CD4-positive, alpha-beta T cell treated with Interferon gamma for 1 hour (primary cell): ENCODE data around the gene KRTAP10-11.
"Not testable (repeated sequence)": the region's sequence is repeated elsewhere in the genome, so short reads cannot be mapped to it uniquely, and the experiment has no call there.

Source experiments
- DNase-seq: peaks from one replicate; pipeline ENCODE4 v3.0.0-alpha.2; 2020

KRTAP10-11 gene

DNA sequence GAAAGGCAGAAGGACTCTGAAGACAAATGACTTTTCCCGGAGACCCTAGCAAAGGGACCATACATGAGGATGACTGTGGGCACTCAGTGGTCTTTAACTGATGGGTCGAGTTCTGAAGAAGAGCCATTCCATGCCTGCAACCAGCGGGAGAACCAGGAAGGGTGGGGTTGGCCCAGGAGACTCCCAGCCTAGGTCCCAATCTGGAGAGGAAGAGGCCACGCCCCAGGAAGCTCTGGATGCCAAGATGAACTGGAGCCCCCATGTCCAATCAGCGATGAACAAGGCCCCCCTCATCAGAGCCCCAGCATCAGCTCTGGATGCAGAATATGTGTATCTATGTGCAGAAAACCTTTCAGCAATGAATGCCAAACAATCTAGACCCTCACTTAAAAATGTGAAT is 5.5 kb upstream of the KRTAP10-11 start:
- DNase-seq, result no peak

DNA sequence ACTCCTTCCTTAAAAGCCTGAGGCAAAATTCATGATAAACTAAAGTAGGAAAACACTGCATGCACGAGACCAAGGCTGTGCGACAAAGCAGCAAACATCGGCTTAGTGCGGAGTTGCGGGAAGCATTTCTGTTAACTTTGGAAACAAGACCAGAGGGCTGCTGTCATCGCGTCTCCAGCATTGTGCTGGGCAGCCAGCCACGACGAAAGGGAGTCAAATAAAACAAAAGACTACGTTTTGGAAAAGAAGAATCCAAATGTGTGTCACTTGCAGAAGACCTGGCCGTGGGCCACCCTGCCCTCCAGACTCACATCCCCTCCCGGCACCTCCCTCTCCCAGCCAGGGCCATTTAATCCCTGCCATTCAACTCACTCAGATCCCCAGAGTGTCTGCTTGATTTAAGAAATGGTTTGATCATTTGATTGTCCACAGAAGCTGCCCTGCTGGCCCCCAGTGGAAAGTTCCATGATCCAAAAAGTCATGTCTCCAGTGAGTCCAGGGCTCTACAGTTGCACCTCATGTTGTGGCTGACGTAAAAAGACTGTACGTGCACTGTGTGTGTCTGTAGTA is 2.4 kb upstream of the KRTAP10-11 start:
- DNase-seq, result no peak

DNA sequence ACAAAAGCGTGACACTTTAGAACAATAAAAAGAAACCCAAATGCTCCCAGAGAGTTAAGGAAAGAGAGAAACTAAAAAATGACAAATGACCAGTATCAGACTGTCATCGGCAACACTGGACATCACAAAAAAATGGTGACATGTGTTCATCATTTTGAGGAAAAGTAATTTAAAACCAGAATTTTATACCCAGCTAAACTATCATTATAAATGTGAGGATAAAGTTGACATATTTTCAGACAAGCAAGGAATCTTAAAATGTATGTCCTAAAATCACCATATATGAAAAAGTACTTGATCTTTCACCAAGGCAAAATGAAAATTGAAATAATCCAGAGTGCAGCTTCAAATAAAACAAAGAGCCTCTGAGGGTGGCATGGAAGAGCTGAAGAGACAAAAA is 1.3 kb upstream of the KRTAP10-11 start:
- no peak for DNase-seq

DNA sequence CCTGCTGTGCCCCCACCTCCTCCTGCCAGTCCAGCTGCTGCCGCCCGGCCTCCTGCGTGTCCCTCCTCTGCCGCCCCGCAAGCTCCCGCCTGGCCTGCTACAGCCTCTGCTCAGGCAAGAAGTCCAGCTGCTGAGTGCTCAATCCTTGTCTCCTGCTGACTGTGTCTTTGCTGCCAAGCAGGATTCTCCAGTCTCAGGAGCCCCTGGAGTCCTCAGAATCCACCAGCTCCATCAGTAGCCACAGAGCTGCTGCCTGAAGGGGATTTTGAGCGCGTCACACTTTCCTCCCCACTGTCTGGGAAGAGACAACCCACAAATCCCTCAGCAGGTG is 973 bp downstream of the KRTAP10-11 start:
- DNase-seq, result no peak

DNA sequence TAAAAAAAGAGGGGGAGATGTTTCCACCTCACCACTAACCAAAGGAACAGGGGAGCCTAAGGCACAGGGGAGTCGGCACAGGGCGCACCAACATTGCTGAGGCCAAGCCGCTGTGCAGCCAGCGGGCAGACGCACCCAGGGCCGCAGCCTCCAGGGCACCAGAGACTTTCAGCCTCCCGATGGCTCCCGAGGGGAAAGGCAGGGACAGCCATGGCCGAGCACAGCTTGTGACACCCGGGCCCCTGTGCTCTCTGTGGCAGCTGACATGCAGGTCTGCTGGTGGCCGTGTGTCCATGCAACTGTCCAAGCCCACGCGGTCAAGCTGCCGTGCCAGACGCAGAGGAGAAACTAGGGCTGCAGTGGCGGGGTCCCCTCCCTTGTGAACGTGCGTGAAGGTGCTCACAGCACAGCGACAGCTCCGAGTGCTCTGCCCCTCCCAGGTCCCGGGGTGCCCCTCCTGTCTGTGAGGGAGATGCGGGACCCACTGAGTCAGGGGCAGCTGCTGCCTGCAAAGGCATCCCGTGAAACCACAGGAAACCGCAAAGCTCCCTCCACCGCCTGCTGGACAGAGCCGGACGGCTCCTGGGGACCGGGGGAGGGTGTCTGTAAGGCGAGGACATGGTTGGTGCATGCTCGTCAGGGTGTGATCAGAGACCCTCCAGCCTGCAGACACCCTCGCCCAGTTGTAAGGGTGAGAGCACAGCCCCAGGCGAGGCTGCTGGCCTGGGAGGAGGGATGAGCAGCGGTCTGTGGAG is 2.5 kb downstream of the KRTAP10-11 start:
- DNase-seq, result no peak

DNA sequence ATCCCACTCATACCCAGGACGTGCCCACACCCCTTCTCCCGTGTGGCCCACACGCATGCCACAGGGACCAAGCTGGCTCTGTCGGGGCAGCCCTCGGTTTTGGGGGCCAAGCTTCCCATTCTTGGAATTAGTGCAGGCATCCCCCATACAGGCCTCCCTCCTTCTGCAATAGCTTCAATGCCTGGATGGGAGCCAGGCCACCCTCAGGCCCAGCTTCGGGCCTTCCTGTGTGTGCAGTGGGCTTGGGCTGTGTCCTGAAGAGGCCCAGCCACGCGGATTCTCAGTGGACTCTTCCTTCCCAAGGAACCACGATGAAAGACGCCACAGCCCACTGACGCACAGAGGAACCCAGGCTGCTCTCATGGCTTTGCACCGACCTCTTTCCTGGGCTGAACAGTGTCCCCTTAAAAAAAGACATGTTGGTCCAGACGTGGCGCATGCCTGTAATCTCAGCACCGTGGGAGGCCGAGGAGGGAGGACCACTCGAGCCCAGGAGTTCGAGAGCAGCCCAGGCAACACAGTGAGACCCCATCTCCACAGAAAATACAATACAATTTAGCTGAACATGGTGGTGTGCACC is 3.4 kb downstream of the KRTAP10-11 start:
- no peak for DNase-seq

DNA sequence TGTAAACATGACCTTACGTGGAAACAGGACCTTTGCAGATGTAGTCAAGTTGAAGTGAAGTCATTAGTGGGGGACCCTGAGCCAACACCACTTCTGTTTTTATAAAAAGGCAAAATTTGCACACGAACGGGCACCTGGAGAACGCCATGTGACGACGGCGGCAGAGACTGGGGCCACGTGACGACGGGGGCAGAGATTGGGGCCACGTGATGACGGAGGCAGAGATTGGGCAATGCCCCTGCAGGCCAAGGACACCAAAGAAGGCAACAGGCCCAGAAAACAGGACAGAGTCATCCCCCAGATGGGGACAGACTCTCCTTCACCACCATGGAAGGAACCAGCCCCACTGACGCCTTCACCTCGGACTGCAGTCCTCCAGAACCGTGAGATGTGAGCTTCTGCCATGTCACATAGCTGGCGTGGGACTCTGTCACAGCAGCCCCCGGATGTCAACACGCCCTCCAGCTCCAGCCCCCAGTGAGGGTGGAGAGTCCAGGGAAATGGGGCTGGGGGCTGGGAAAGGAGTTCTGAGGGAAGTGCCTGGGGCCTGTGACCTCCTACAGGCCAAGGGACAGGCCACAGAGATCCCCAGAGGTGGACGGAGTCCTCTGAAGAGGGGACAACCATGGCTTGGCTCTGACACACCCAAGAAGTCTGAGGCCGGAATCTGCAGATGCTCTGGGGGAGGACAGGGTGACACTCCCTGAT is 4.2 kb downstream of the KRTAP10-11 start:
- DNase-seq, result no peak

DNA sequence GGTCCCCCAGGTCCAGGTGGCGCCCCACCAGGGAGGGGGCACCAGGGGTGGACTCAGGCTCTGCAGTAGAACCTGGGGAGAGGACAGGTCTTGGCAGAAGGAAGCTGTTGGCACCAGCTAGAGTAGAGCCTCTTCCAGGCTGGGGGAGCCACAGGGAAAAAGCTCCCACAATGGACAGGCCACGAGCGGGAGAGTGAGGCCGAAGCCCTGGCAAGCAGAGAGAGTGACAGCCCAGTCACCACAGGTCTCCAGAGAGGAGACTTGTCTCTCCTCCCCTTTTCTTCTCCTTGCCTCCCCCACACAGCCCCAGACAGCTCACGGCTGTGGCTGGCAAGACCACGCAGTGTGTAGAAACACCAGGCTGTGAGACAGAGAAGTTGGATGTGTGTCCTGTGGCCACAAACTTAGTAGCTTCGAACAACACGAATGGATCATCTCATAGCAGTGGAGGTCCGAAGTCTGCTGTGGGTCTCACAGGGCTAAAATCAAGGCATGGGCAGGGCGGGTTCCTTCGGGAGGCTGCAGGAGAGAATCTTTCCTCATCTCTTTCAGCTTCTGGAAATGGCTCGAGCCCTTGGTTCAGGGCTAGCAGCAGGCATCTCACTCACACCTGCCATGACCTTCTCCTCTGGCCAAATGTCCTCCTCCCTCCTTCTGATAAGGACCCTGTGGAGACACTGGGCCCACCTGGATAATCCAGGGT is 4.9 kb downstream of the KRTAP10-11 start:
- DNase-seq, result no peak

DNA sequence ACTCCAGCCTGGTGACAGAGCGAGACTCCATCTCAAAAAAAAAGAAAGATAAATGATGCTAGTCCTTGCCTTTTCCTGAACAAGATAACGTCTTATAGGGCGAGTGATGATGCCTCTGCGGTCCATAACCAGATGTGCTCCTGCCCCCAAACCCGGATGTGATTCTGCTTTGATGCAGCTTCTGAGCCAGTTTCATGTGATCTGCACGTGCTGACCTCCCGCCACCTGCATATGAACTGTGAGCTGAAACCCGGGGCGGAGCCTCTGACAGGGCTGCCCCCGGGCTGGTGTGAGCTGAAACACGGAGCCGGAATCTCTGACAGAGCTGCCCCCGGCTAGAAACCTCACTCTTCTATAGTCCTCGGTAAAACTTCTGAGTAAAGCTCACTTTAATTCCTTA is 6.9 kb downstream of the KRTAP10-11 start:
- DNase-seq, result no peak

DNA sequence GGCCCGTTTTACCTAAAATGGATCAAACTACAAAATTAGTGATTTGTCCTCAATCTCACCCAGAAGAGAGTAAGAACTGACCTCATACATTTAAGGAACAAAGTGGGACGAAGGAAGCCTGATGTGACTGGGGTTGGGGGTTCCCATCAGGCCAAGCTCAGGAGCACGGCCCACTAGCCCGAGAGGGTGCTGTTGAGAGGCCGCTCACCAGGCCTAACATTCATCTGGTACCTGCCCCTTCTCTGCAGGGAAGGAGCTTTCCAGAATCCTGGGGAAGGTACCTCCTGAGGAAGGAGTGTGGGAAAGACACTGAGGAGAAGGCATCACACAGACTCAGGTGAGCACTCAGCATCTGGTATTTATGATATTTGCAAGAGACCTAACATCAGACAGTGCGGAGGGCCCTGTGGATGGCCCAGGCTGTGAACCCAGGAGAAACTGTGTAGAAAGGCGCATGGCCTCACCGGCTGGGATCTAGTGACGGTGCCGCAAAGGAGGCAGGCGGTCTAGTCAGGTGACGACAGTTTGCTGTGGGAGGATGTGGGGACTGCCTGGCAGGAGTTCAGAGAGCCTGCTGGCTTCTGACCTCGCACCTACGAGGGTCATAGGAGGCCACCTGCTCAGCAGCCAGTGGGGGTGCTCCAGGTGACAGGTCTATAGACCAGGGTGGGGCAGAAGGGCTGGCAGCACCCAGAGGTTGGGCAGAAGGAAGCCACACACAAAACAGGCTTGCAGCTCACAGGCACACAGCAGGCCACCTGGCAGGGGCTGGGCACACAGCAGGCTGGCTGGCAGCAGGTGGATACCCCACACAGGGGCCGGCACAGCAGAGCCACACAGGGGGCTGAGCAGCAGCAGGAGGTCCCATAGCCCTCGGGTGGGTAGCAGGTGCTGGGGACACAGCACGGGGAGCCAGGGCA is 7.7 kb downstream of the KRTAP10-11 start:
- peak; percentile 82 for DNase-seq

DNA sequence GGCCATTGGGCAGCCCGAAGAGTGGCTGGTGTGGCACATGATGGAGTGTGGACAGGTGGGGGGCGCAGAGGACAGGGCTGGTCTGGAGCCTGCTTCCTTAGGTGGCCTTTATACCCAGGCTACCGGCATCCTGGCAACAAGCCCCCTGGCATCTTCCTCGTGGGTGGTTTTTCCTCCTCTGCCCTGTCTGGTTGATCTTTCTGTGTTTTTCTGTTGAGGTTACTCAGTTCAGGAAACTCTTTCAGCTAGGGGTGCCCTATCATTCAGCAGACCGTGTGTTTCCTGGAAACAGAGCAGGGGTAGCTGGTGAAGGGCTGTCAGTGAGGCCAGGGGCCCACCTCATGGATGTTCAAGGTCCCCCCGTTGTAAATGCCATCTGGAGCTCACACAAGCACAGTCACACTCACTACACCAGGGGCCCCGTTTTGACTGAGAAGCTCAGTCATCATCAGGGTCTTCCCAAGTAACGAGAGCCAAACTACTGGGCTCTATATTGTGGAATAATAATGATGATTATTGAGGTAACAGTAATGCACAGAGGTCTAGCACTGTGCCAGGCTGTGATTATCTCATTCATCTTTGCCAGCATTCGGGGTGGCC is 8.5 kb downstream of the KRTAP10-11 start, which contains the start of gene KRTAP12-4:
TSS of gene KRTAP12-4 (minus strand) at position 84 of the 600 bp plus-strand sequence. CDS start at position 39, 45 bp downstream.
- no peak for DNase-seq

DNA sequence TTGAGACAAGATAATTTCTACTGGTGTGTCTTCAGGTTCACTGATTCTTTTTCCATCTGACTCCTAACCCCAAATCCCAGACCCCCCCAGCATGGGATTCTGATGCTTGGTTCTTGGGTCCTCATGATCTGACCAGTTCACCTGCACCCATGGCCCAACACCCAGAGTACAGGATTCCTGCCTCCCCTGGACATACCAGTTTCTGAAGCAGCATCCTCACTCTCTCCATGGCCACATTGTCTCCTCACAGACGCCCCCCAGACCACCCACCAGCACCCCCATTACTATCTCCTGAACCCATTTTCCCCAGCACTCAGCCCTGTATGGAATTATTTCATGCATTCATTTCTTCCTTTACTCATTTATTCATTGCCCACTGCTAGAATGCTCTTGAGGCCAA is 10.7 kb downstream of the KRTAP10-11 start:
- no peak for DNase-seq

DNA sequence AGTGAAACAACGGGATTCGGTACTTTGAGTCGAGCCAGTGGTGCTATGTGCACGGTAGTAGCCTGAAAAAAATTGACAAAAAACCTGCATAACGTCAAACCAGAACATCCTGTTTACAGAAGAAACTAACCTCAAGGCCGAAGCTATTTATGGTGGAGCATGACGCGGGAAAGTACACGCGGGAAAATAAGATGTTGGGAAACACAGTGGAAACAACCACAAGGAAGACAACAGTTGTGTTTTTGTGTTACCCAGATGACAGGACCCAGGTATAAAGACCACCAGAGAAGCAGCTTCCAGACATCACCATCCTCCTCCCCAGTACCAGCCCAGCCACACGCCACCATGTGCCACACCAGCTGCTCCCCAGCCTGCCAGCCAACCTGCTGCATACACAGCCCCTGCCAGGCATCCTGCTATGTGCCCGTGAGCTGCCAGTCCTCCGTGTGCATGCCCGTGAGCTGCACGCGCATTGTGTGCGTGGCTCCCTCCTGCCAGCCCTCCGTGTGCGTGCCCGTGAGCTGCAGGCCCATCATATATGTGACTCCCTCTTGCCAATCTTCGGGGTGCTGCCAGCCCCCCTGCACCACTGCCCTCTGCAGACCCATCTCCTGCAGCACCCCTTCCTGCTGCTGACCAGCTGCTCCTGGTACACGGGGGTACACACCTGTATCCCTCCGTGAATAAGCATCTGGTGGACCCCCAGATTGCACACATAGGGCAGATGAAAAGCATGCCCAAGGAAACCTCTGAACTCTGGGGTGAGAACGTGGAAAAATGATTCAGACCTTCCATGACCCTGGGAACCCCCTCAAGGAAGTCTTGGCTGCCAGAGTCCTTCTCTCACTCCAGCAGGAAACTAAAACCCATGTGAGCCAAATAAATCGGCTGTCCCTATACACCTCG is 11.7 kb downstream of the KRTAP10-11 start, which contains the start of gene KRTAP12-3:
TSS of gene KRTAP12-3 (plus strand) at position 298 of the 906 bp plus-strand sequence. CDS start at position 346, 48 bp downstream.
- DNase-seq, result peak; percentile 68

DNA sequence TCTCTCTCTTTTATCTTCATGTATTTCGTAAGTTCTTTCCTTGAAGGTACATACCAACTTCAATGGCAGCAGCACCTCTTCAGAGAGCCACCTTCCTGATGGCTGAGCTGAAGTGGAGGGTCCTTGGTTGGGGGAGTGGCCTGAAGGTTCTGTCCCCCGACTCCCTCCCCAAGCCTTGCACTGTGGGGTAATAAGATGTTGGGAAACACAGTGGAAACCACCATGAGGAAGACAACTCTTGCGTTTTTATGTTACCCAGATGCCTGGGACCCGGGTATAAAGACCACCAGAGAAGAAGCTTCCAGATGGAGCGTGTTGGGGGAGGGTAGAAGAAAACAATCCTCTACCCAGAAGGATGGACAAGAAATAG is 12.3 kb downstream of the KRTAP10-11 start:
- no peak for DNase-seq

DNA sequence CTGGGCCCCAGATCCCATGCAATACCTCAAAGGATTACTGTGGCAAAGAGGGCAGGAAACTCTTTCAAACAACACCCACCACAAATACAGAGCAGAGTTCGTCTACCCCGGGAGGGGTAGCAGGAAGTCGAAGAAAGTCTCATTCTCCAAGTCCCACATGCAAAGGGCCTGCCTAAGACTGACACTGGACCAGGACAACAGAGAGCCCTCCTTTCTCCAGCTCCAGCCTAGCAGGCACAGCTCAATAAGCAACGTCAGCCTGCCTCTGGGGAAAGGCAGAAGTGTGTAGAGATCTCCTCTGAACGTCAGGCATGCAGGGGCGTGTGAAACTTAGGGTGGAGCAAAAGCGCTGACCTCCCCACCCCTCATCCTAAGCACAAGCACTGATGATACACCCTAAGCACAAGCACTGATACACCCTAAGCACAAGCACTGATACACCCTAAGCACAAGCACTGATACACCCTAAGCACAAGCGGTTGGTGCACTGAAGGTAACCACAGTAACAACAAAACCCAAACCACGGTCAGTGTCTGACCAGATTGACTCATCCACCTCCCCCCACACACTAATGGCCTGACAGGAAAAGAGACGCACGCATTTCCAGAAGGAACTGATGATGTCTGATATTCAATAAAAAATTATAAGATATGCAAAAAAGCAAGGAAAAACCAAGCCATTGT is 12.8 kb downstream of the KRTAP10-11 start:
- DNase-seq, result peak; percentile 10

DNA sequence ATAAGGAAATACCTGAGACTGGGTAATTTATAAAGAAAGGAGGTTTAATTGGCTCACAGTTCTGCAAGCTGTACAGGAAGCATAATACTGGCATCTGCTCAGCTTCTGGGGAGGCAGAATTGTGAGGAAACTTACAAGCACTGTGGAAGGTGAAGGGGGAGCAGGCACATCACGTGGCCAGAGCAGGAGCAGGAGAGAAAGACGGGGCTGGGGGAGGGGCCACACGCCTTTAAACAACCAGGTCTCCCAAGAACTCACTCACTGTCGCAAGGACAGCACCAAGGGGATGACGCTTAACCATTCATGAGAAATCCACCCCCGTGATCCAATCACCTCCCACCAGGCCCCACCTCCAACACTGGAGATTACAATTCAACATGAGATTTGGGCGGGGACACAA is 15.4 kb downstream of the KRTAP10-11 start:
- not testable (repeated sequence) for DNase-seq

DNA sequence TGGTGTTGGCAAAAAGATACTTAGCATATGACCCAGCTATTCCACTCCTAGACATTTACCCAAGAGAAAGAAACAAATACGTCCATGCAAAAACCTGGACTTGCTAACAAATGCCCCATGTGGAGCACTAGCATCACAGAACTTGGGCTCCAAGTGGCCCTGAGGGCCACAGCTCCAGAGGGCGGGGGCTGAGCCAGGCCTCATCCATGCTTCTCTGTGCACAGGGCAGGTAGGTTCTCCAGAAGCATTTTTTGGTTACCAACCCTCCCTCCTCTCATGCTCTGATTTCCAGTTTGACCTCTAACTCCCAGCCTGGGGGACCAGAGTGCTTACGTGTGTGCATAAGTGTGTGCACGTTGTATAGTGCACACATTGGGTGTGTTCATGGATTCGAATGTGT is 18.5 kb downstream of the KRTAP10-11 start:
- no peak for DNase-seq

DNA sequence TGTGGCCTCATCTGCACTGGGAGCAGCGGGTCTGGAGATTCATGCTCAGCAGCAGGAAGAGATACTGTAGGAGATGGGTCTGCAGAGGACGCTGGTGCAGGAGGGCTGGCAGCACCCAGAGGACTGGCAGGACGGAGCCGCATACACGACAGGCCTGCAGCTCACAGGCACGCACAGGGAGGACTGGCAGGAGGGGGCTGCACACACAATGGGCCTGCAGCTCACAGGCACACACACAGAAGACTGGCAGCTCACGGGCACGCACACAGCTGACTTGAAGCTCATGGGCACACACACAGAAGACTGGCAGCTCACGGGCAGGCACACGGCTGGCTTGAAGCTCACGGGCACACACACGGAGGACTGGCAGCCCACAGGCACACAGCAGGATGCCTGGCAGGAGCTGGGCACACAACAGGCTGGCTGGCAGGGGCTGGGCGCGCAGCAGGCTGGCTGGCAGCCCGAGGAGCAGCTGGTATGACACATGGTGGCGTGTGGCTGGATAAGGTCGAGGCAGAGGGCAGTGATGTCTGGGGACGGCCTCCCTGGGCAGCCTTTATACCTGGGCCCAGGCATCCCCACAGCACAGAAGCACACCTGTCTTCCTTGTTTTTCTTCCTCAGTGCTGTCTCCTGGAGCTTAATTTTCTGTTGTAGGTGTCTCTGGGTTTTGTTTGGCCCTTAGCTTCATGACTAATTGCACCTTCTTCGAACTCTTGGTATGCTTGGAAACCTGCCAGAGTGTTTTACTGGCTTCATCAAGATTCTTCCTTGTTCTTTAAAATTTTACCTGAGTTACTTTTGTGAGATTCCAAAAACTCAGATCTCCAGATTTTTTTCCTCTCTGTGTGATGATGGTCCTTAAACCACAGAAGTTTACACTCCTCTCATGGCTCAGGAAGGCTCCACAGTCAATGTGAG is 20.4 kb downstream of the KRTAP10-11 start, which contains the start of gene KRTAP12-2:
TSS of gene KRTAP12-2 (minus strand) at position 527 of the 920 bp plus-strand sequence. CDS start at position 486, 41 bp downstream.
- no peak for DNase-seq
